ENCODE results near the gene CYGB. TPM values are rescaled to one million over a fixed set of nuclear protein-coding genes. Genes with fewer than 3 reads are reported as not detected.
"Not testable (repeated sequence)": the region's sequence is repeated elsewhere in the genome, so short reads cannot be mapped to it uniquely, and the experiment has no call there.

Gene CYGB
- polyA plus RNA-seq, 1 donor: 16.4 TPM

DNA sequence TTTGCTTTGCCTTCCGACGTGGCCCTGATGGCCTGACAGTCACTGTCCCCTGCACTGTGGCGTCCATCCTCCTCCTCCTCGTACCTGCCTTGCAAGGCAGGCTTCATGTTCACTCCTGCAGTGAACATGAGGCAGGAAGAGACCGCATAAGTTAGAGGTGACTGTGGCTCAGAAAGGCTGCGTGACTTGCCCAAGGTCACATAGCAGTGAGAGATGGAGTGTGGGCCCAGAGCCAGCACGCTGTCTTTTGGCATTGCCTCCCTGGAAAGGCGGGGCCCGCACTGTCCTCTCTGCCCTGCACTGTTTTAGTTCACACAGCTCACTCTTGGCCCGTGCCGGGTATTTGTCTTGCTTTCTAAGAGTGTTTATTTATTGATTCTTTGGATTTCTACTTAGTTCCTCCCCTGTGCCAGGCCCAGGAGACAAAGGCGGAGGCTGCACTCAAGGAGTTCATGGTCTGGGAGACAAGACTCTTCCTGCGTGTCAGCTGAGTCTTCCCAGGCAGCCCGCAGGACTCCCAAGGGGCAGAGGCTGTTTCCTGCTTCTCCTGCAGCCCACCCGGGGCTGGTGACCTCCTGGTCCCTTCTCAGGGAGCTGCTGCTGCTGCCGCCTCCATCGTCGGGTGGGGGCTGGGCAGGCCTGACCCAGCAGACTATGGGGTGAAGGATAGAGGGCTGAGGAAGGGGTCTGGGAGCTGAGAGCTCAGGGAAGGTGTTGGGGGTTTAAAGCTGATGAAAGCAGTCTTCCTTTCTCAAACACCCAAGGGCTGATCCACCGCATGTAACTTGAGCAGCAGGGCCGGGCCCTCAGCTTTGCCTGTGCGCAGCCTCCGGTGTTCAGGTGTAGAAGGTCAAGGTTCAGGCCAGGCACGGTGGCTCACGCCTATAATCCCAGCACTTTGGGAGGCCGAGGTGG is 12.7 kb downstream of the CYGB start:
- DNase-seq (ENCODE audit: low read depth): no peak

DNA sequence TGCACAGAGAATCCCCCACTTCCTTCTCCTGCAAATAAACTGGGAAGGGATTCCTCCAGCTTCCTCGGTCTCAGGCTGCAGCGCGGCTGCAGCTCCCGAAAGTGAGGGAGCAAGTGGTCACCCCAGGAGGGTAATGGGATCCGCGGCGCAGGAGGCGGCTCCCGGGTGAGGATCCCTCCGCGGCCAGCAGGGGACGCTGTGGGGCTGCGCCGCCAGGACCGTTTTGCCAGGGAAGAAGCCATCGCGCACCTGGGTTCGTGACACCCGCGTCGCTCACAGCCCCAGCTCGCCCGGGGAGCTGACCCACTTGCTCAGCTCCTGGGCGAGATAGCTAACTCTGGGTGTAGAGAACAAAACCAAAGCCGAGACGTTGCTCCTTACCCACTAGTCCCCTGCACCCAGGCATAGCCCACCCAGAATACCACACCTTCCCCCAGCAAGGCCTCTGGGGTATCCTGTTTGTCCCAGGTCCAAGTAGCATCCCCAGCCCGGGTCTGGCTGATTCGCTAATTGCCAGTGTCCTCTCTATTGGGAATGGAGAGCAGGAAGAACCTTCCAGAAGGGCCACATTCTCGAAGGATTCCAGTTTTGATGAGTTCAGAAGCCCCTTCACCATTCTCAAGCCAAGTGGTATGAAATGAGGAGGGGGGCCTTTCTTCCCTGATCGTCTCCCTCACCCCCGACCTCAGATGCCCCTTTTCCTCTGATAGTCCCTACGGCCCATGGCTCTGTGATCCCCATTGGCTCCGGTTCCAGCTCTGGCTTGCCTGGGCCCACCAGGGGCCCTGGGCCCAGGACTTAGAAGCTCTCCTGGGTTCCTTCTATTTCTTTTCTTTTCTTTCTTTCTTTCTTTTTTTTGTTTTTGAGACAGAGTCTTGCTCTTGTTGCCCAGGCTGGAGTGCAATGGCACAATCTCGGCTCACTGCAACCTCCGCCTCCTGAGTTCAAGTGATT is 14.1 kb downstream of the CYGB start:
- no peak for DNase-seq (ENCODE audit: low read depth)

DNA sequence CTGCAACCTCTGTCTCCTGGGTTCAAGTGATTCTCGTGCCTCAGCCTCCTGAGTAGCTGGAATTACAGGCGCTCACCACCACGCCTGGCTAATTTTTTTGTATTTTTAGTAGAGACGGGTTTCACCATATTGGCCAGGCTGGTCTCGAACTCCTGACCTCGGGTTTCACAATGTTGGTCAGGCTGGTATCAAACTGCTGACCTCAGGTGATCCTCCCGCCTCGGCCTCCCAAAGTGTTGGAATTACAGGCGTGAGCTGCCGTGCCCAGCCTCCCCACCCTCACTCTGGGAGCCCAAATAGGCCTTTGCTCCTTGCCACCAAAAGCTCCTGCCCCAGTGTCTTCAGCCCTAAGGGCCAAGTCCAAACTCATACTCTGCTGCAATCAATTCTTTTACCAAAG is 15.8 kb downstream of the CYGB start:
- not testable (repeated sequence) for DNase-seq (ENCODE audit: low read depth)

DNA sequence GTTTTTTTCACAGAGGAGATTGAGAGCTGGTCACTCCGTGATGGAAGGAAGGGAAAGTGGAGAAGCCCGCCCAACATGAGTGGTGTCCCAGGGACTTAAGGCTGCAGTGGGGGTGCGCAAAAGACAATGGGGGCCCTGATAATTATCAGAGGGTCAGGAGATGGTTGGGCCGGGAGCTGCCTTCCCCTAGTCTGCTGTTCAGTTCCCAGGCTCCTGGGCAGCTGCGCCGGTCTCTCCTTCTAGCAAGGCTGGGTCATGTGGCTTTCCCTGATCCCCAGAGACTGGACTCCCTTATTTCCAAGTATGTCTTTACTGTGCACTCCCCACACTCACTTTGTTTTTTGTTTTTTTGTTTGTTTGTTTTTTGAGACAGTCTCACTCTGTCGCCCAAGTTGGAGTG is 16.2 kb downstream of the CYGB start:
- DNase-seq (ENCODE audit: low read depth): no peak

DNA sequence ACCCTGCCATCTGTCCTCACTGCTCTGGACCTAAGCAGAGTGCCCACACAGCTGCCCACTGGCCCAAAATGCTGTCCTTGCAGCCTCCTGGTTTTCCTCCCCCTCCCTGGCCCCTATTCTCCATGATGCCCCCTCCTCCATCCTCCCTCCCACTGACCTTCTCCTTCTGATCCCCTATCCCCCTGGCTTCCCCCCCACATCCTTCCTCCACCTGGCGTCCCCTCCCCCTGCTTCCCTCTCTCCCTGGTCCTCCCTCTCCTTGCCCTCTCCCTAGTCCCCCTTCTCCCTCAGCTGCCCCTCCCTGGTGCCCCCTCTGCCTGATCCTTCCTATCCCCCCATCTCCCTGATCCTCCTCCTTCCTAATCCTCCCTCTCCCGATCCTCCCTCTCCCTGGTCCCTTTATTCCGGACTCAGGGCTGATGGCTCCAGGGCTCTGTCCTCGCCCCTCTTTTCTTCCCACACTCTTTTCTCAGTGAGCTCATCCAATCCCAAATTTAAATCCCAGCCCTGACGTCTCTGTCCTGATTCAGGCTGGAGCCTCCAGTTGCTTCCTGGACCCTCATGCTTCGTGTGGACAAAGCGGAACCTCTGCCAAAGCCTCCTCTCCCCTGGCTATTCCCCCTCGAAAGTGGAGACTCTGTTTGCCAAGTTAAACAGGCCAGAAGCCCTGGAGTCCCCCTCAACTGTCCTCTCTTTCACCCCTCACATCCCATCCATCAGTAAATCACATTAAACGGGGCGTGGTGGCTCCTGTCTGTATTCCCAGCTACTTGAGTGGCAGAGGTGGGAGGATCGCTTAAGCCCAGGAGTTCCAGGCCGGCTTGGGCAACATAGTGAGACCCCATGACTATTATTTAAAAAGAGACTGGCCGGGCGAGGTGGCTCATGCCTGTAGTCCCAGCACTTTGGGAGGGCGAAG is 18.2 kb downstream of the CYGB start:
- no peak for DNase-seq (ENCODE audit: low read depth)

DNA sequence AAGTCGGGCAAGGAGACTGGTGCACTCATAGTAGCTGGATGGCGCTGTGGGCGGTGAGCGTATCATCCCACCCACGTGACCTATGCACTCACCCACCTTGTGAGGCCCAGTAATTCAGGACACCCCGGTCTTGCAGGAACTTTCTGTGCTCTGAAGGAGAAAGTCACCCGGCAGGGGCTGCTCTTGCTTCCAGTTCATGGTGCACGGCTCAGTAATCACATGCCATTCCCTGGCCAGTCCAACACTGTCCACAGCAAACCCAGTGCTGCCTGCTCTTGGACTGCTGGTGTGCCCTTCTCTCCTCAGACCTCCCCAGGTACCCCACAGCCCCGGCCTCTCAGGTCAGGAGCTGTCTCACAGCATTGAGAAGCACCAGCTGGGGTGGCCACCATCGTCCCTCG is 19.9 kb downstream of the CYGB start:
- no peak for DNase-seq (ENCODE audit: low read depth)

DNA sequence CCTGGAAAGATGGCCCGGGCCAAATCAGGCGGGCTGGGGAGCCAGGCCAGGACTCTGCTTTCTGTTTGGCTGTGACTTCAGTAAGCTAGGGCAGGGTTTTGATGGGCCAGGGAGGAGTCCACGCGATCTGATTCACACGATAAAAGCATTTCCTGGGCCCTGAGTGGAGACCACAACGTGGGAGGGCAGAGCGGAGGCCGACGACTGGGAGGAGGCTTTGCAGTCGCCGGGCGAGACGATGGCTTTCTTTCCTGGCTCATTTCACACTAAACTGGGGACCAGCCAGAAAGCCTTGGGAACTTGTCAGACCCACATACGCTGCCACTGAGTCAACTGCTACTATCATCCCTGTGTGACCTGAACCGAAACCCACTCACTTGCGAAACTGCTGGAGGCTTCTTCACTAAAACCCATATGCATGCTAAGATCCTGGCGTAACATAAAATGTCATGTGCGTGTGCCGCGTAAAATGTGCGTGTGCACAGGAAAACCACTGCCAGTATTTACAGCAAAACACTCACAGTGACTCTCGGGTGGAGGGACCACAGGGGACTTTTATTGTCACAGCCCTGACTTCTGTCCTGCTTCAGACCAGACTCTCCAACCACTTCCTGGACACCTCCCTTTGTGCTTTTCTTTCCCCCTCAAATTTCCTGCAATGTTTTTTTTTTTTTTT is 22.1 kb downstream of the CYGB start:
- no peak for DNase-seq (ENCODE audit: low read depth)

DNA sequence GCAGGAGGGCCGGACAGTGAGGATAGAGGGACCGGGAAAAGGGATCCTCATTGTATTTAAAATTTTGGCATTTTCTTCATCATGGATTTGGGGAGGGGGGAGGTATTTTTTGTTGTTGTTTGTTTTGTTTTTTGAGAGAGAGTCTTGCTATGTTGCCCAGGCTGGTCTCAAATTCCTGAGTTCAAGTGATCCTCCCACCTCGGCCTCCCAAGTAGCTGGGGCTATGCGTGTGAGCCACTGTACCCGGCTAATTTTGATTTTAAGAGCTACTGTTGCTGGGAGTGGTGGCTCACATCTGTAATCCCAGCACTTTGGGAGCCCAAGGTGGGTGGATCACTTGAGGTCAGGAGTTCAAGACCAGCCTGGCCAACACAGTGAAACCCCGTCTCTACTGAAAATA is 23.2 kb downstream of the CYGB start:
- not testable (repeated sequence) for DNase-seq (ENCODE audit: low read depth)

DNA sequence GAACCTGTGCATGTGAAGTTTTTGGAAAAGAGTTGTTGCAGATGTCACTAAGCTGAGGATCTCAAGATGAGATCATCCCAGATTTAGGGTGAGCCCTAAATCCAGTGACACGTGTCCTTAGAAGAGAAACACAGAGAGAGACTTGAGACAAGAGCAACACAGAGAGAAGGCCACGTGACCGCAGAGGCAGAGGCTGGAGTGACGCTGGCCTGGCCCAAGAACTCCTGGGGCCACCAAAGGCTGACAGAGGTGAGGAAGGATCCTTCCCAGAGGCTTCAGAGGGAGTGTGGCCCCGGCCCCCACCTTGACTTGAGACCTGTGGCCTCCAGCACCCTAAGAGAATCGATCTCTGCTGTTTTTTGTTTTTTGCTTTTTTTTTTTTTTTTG is 24.2 kb downstream of the CYGB start:
- DNase-seq (ENCODE audit: low read depth): no peak

DNA sequence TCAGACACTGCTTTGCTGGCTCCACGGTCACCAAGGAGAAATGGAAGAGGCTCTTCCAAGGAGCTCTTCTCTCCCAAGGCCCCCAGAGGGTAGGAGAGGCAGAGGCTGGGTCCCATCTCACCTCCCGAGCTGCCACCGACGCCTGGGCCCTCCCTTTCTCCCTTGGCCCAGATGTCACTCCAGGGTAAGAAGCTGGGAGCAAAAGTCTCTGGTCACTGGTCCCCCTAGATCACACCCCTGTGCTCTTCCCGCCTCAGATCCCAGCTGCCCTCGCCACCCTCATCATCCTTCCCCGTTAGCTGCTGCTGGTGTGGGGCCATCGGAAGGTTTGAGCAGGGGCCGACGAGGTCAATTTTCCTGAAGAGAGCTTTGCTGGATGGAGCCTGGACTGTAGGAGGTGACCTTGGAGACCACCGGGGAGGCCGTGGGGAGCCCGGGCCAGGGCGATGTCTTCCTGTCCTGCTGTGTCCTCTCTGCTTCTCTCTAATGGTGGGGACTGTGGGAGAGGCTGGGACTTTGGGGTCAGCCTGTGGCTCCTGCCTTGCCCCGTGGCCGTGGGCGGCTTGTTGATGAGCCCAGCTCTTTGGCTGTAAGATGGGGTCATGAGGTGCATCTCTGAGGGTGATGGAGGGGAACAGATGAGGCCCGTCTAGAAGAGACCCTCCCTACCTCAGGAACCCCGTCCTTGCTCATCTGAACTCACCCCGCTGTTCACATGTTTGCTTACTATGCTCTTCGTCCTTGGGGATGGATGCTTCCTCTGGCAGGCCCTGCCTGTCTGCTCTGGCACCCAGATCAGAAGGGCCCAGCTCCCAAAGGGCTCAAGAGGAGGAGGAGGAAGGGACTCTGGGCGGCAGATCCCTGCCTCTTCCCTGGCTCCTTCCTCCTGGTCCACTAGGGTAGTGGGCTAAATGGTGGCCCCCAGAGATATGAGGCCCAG is 24.9 kb downstream of the CYGB start:
- no peak for DNase-seq (ENCODE audit: low read depth)

DNA sequence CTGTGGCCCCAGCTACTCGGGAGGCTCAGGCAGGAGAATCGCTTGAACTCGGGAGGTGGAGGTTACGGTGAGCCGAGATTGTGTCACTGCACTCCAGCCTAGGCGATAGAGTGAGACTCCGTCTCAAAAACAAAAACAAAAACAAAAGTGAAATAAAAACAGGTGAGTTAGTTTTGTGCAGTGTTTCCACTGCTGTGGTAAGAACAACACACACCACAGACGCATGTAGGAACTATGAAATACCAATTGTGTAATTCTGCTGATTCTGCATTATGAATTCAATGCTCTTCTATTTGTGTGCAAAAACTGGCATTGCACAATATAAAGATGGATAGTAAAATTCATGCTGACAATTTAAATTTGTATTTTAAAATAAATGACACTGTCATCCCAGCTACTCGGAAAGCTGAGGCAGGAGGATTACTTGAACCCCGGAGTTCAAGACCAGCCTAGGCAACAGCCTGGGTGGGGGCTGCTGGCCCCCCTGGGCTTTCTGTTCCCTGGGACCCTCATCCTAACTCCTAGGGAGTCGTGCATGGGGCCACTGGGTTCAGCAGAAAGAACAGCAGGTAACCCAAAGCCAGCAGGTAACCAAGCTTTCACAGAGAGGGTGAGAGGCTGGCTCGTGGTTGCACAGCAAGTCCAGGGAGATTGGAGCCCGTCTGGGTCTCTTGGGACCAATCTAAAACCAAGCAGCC is 25.7 kb downstream of the CYGB start:
- DNase-seq (ENCODE audit: low read depth): no peak

DNA sequence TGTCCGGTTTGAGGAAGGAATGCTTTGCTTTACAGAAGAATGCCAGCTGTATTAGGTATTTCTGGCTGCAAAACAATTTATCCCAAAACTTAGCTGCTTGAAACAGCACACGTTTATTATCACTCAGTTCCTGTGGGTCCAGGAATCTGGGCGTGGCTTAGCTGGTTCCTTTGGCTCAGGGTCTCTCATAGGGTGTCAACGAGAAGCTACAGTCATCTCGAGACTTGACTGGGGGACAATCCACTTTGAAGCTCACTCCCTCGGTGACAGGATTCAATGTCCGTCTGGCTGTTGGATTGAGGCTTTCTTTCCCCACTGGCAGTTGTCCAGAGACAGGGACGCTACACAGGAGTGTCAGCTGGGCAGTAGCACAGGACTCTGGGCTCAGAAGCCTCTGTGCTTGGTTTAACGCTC is 26.7 kb downstream of the CYGB start:
- no peak for DNase-seq (ENCODE audit: low read depth)

DNA sequence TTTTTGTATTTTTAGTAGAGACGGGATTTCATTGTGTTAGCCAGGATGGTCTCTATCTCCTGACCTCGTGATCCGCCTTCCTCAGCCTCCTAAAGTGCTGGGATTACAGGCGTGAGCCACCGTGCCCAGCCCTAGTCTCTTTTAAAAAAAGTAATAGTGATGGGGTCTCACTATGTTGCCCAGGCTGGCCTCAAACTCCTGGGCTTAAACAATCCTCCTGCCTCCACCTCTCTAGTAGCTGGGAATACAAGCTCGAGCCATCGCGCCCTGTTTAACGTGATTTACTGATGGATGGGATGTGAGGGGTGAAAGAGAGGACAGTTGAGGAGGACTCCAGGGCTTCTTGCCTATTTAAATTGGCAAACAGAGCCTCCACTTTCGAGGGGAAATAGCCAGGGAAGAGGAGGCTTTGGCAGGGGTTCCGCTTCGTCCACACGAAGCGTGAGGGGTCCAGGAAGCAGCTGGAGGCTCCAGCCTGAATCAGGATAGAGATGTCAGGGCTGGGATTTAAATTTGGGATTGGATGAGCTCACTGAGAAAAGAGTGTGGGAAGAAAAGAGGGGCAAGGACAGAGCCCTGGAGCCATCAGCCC is 28.9 kb downstream of the CYGB start:
- not testable (repeated sequence) for DNase-seq (ENCODE audit: low read depth)

DNA sequence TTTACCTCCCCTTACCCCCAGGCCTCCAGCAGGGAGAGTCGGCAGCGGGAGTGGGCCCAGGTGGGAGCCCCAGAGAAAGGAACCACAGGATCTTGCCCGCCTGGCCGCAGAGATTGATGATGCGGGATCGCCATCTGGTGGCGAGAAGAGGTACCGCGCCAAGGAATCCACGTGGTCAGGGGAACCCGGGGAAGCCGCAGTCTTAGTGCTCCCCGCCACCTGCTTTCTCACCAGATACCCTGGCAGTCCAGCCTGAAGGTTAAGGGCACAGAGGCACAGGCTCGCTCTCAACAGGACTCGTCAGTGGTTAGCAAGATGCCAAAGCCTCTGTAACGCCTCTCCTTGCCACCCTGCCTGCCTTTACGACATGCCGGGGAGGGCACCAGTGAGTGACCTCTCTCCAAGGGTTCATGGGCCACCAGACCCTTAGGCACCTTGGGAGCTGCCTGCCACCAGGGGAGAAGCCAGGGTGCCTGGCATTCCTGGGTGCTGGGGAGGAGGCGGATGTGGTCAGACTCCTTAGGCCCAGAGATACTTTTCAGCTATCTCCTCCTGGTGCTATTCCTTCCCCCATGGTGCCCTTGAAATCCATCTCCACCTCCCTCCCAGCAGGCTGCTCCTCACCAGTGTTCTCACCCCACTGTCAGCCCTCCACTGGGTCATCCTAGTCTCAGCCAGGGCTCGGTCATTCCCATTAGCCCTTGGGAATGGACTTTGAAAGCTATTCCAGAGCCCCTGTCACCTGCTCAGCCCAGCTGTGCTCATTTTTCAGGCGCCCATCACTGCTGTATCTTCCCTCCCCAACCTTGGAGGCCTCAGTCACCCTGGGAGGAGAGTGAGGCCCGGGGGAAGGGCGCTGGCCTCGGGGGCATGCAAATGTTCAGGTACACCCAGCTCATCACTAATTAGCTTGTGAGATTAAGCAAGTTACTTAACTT is 30.8 kb downstream of the CYGB start:
- no peak for DNase-seq (ENCODE audit: low read depth)

DNA sequence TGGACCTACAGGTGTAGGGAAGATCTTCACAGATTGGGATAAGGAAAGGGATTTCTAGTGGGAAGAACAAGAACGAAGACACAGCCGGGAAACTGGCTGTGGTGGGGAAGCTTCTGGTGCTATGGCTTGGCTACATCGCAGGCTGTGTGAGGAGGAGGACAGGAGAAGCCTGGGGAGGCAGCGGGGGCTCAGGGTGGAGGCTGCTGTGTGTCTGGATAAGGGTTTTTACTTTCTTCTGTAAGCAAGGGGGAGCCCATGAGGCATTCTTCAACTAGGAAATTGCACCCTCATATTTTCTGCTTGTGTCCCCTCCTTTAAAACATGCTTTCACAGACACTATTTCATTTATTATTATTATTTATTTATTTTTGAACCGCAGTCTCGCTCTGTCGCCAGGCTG is 33.4 kb downstream of the CYGB start:
- no peak for DNase-seq (ENCODE audit: low read depth)

DNA sequence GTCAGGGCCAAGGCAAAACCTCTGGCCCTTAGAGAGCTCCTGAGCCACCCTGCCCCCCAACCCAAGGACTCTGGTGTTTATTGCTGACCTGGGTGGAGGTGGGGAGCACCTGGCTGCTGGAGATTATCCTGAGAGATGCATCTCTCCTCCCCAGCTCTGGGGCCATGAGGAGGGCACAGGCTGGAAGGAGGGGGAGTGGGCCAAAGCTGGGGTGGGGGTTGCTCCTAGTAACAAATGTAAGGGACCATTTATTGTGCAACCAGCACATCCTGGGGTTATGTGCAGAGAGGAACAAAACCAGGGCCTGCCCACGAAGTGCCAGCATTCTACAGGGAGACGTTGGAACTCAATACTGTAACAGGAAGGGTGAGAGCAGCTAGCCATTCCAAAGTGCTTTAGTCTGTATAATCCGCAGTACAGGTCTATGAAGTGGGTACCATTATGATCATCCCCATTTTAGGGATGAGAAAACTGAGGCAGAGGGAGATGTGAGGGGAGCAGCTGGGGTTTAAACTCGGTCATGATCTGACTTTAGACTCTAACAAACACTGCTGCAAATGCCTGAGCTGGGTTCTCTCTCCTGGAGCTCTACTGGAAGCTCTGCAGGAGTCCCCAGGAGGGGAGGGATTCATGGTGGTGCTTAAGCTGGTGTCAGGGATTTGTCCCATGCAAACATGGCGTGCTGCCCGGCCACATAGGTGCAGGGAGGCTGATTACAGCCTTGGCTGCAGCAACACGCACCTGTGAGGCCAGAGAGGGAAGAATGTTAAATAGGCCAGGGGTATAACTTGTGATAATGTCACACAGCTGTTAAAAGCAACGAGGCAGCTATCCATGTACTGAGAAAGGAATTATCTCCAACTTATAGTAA is 34.9 kb downstream of the CYGB start:
- no peak for DNase-seq (ENCODE audit: low read depth)

All from forelimb muscle (tissue), 1 donor.